M059J (cell line): ENCODE measurements around the gene VPS51. TPM values are rescaled to one million over a fixed set of nuclear protein-coding genes. Genes with fewer than 3 reads are reported as not detected.

Experiments used
- total RNA-seq: library from RNA; depleted of rRNA; stranded (reverse); fragments of >200 nt; shearing (Covaris generic); gene quantifications from 2 replicates; pipeline ENCODE4 v1.2.3, GENCODE V29; 2014; rRNA removed

Gene VPS51
- total RNA-seq, 1 experiment from 2014 or later, result 170 TPM

Other genes starting within 250 kb of the VPS51 start
- 38.4 and 57.9 TPM in 2 replicates for gene EHD1, start 217.6 kb upstream of the VPS51 start, total RNA-seq
- gene ATG2A, start 179.0 kb upstream of the VPS51 start, total RNA-seq, result 12.6 and 16.0 TPM in 2 replicates
- 21.5 and 39.7 TPM in 2 replicates for gene PPP2R5B, start 171.5 kb upstream of the VPS51 start, total RNA-seq
- not detected in 2 replicates for gene GPHA2, start 160.3 kb upstream of the VPS51 start, total RNA-seq
- gene MAJIN, start 124.1 kb upstream of the VPS51 start, total RNA-seq, result not detected in 2 replicates
- gene BATF2, start 99.2 kb upstream of the VPS51 start, total RNA-seq, result 5.9 and 6.2 TPM in 2 replicates
- gene ARL2, start 82.1 kb upstream of the VPS51 start, total RNA-seq, result 137 and 169 TPM in 2 replicates
- 17.8 and 18.3 TPM in 2 replicates for gene SNX15, start 68.8 kb upstream of the VPS51 start, total RNA-seq
- 11.8 and 20.0 TPM in 2 replicates for gene SAC3D1, start 55.0 kb upstream of the VPS51 start, total RNA-seq
- gene NAALADL1, start 37.7 kb upstream of the VPS51 start, total RNA-seq, result 0.34 TPM in 1 of 2 replicates, not detected in the other
- gene CDCA5, start 12.2 kb upstream of the VPS51 start, total RNA-seq, result 47.9 and 56.8 TPM in 2 replicates
- 83.4 and 96.0 TPM in 2 replicates for gene ZFPL1, start 12.0 kb upstream of the VPS51 start, total RNA-seq
- 2.1 and 7.0 TPM in 2 replicates for gene TM7SF2, start 15.7 kb downstream of the VPS51 start, total RNA-seq
- 13.9 and 17.7 TPM in 2 replicates for gene ZNHIT2, start 21.5 kb downstream of the VPS51 start, total RNA-seq
- 290 and 443 TPM in 2 replicates for gene FAU, start 25.9 kb downstream of the VPS51 start, total RNA-seq
- gene MRPL49, start 26.1 kb downstream of the VPS51 start, total RNA-seq, result 68.9 and 87.8 TPM in 2 replicates
- 27.0 and 37.8 TPM in 2 replicates for gene SYVN1, start 38.3 kb downstream of the VPS51 start, total RNA-seq
- gene SPDYC, start 74.0 kb downstream of the VPS51 start, total RNA-seq, result not detected in 2 replicates
- gene CAPN1, start 85.7 kb downstream of the VPS51 start, total RNA-seq, result 208 and 246 TPM in 2 replicates
- 47.8 and 62.9 TPM in 2 replicates for gene POLA2, start 165.7 kb downstream of the VPS51 start, total RNA-seq
- gene CDC42EP2, start 218.7 kb downstream of the VPS51 start, total RNA-seq, result 0.07 and 1.6 TPM in 2 replicates
- gene DPF2, start 237.6 kb downstream of the VPS51 start, total RNA-seq, result 31.5 and 43.5 TPM in 2 replicates